ENCODE data around the gene SLC9A9.

- TF ChIP-seq CTCF (IDR thresholded peaks at IDR 0.05; ENCODE audit: insufficient read depth, low read length): no peak
- no peak for TF ChIP-seq GABPA (IDR thresholded peaks at IDR 0.05; ENCODE audit: low read depth)
- no peak for TF ChIP-seq SPI1 (IDR thresholded peaks at IDR 0.05; ENCODE audit: borderline replicate concordance, low read depth)
Measured at GRCh38 chr3:143848704-143849103, 436 bp upstream of the SLC9A9 start.

Data from HL-60 (cell line).